HUES48 (cell line): ENCODE measurements around the gene ATP5F1E.
A peak's percentile ranks its signal among the peaks of the same experiment; 100 is the strongest.
"Not testable (repeated sequence)": the region's sequence is repeated elsewhere in the genome, so short reads cannot be mapped to it uniquely, and the experiment has no call there.

ENCODE experiments used
- H3K27ac ChIP-seq: one replicate; pipeline ENCODE4 v1.7.0; 2013; ENCODE audit warnings: low read depth, low read length, inconsistent platforms
- H3K27me3 ChIP-seq: 2 replicates; pipeline ENCODE4 v1.6.1; 2013; ENCODE audit warnings: mild to moderate bottlenecking, low read length; ENCODE audit not compliant: control insufficient read depth, insufficient read depth
- H3K36me3 ChIP-seq: 2 replicates; pipeline ENCODE4 v1.6.1; 2013; ENCODE audit warnings: low read length; ENCODE audit not compliant: control insufficient read depth, insufficient read depth
- H3K4me1 ChIP-seq: 2 replicates; pipeline ENCODE4 v1.6.1; 2013; ENCODE audit warnings: mild to moderate bottlenecking, low read length; ENCODE audit not compliant: control insufficient read depth, insufficient read depth
- H3K4me3 ChIP-seq: 2 replicates; pipeline ENCODE4 v1.5.1; 2013; ENCODE audit warnings: mild to moderate bottlenecking, low read depth, low read length
- H3K9ac ChIP-seq: 2 replicates; pipeline ENCODE4 v1.6.1; 2013; ENCODE audit warnings: mild to moderate bottlenecking, low read depth, low read length, moderate library complexity
- H3K9me3 ChIP-seq: 2 replicates; pipeline ENCODE4 v1.6.1; 2013; ENCODE audit warnings: low read length; ENCODE audit not compliant: control insufficient read depth, insufficient read depth

Gene ATP5F1E

DNA sequence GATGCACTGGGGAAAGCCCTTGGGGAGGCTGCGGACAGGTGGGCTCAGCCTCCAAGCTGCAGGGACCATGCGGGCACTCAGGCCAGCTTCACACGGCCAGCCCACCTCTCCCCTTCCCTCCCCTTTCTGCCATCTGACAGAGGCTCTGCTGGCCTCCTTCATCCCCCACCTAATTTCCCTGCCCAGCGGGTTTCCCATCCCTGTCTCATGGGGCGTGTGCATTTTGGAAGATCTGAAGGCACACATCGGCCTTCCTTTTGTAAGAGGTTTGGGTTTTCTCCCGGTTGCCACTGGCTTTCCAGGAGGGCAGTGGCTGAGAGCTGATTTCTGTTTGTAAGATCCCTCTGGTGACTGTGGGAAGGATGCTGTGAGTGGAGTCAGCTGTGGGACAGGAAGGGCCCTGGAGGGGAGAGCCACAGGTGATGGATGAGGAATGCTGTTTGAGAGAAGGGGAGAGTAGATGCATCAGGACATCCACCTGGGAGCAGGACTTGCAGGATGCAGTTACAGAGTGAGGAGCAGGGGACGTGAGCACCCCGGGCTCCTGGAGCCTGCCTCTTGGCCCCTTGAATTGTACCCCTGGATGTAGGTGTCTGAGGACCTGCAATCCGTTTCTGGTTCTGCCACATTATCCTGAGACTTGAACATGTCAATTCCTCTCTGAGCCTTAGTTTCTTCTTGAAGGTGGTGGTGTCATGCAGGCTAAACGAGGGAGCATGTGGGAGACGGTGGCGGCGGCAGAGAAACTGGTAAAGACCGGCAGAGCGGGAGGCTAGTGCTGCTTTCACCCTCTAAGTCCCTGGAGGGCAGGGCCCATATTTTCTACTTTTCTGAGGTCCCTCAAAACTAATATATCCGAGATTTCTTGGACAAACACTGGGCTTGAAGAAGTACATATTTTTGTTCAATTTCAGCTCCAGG is 18.8 kb downstream of the ATP5F1E start:
- Histone ChIP-seq H3K9ac (no peak overlapping the region), H3K4me3 (no peak overlapping the region), H3K27ac (no peak overlapping the region), H3K27me3 (peaks cover 11% of the 10 kb centered on the region), H3K4me1 (peaks cover 6% of the 10 kb centered on the region; the same call in 1 of the 2 replicates), H3K36me3 (no peaks in the 10 kb centered on the region), H3K9me3 (no peaks in the 10 kb centered on the region)

DNA sequence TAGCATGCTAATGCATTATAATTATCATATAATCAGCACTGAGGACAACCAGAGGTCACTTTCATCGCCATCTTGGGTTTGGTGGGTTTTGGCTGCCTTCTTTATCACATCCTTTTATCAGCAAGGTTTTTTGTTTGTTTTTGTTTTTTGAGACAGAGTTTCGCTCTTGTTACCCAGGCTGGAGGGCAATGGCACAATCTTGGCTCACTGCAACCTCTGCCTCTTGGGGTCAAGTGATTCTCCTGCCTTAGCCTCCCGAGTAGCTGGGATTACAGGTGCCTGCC is 20.3 kb downstream of the ATP5F1E start:
- H3K9ac ChIP-seq, H3K4me3 ChIP-seq, H3K36me3 ChIP-seq, H3K9me3 ChIP-seq, H3K27ac ChIP-seq: not testable (repeated sequence)
- Histone ChIP-seq H3K4me1 (peaks cover 11% of the 10 kb centered on the region; the same call in 1 of the 2 replicates), H3K27me3 (peaks cover 20% of the 10 kb centered on the region)

DNA sequence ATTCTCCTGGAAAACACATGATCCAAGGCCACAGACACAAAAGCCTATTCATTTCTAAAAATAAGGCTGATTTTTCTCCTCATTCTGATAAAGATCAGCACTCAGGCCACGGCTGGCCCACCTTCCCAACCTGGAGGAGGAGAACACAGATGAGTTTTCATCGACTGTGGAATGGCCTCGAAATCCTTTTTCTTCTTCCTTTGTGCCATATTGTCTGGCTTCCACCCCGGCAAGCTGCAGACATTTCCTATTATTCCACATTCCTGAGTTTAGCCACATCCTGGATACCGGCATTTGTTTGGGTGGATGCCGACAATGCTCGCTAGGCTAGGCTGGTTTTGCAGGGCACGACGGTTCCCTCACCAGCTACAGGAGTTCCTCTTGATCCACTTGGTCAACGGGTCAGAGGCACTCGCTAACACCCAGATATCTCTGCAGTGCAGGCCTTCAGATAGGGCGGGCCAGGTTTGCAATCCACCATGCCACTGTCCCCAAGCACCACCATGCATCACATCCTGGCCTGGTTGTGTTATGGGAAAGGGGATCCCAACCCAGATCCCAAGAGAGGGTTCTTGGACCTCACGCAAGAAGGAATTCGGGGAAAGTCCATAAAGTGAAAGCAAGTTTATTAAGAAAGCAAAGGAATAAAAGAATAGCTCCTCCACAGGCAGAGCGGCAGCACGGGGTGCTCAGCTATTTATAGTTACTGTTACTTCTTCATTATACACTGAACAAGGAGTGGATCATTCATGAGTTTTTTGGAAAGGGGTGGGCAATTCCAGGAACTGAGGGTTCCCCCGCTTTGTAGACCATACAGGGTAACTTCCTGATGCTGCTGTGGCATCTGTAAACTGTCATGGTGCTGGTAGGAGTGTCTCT is 20.9 kb downstream of the ATP5F1E start:
- H3K9me3 ChIP-seq = no peaks in the 10 kb centered on the region
- no peak overlapping the region for H3K27ac ChIP-seq
- no peak overlapping the region for H3K4me3 ChIP-seq
- H3K9ac ChIP-seq = no peak overlapping the region
- H3K27me3 ChIP-seq = peaks cover 20% of the 10 kb centered on the region
- H3K4me1 ChIP-seq = peaks cover 16% of the 10 kb centered on the region
- H3K36me3 ChIP-seq = no peaks in the 10 kb centered on the region

DNA sequence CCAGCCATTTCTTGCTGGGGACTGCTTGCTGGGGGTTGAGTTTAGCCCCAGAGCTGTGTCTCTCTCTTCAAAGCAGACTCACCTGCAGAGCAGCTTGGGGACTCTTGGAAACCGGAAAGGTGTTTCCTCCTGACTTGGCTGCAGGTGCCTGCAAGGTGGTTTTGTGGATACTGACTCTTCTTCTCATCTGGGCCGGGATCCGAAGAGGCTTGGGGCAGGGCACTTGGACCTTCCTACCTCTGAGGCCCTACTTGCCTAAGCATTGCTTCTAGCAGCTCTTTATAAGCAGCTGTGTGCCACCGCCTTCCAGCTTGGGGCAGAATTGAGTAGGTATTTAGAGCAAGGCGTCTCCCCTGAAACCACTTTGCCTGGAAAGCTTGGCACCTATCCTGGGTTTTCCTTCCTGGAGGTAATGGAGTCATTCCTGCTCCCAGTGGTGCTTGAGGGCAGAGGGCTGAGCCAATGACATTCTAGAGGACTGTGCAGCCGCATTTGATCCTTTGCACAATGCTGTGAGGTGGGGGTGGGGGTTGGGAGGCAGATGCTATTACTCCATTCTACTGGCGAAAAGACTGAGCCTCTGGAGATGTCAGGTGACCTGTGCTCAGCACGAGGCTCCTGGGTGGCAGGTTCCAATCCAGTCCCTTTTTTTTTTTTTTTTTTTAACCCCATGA is 21.7 kb downstream of the ATP5F1E start:
- no peak overlapping the region for H3K27ac ChIP-seq
- peaks cover 17% of the 10 kb centered on the region for H3K4me1 ChIP-seq
- H3K36me3 ChIP-seq = no peaks in the 10 kb centered on the region
- H3K27me3 ChIP-seq = peaks cover 20% of the 10 kb centered on the region
- H3K9me3 ChIP-seq = no peaks in the 10 kb centered on the region
- no peak overlapping the region for H3K4me3 ChIP-seq
- H3K9ac ChIP-seq = no peak overlapping the region

DNA sequence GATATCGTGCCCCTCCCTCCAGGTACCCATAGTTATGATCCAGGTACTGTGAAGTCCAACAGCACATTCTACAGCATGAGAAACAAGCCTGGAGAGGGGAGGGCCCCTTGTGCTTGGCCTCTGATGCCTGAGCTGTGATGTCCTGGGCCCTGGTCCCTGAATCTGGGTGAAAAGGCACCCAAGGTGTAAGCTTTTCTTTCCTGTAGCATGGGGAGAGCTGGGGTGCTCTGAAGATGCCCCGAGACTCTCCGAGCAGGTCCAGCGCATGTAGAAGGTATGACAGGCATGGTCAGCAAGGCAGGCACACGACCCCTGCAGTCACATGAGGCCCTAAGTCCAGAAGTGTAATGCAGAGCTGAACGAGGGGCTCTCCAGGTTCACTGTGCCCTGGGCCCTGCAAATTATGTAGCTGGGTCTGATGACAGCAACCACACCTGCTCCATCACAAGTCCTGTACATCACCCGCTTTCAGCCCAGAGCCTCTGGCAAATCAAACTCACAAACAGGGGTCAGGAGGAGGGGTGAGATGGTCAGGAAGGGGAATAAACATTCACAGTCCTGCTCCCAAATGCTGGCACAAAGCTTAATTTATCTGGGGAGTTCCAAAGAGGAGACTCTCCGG is 23.3 kb downstream of the ATP5F1E start:
- Histone ChIP-seq H3K9ac (no peak overlapping the region), H3K27me3 (peaks cover 20% of the 10 kb centered on the region), H3K4me3 (no peak overlapping the region), H3K36me3 (no peaks in the 10 kb centered on the region), H3K27ac (no peak overlapping the region), H3K9me3 (no peaks in the 10 kb centered on the region), H3K4me1 (peaks cover 17% of the 10 kb centered on the region)

DNA sequence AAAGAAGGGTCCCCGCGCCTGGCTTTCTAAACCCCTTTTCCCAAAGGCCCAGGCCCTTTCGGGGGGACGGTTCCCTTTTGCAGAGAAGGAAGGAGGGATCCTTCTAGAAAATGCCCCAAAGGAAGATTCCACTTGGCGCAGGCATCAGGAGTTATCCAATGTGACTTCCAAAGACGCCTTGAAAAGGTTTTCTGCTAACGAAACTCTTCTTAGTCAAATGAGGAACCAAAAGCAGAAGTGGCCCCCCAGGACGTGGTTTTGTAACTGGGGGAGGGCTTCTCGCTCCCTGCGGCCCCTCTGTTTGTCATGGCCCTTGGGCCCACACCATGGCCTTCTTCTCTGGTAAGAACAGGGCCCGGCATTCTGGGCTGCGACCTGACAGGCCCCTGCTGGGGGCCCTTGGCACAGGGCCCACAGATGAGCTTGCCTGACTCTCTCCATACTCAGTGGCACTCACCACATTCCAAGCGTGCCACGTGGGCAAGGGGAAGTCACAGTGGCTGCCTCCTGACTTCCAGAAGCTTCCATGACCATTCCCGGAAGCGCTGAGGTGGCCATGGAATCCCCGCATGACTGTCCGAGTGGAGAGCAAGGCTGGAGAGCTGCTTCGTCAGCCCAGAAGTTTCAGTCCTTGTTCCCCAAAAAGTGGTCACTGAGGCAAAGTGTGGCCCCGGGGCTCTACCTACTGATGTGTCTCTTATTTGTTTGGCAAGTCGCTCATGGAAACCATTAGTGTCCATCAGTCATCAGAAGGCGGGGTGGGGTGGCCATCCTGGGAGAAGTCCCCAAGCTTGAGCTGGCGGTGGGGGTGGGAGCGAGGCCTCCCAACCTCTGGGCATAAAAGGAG is 24.2 kb downstream of the ATP5F1E start:
- Histone ChIP-seq H3K27ac (no peak overlapping the region), H3K4me3 (peak overlapping the region; percentile 70; the same call in 1 of the 2 replicates), H3K9ac (no peak overlapping the region), H3K4me1 (peaks cover 17% of the 10 kb centered on the region), H3K36me3 (no peaks in the 10 kb centered on the region), H3K9me3 (no peaks in the 10 kb centered on the region), H3K27me3 (peaks cover 20% of the 10 kb centered on the region)

DNA sequence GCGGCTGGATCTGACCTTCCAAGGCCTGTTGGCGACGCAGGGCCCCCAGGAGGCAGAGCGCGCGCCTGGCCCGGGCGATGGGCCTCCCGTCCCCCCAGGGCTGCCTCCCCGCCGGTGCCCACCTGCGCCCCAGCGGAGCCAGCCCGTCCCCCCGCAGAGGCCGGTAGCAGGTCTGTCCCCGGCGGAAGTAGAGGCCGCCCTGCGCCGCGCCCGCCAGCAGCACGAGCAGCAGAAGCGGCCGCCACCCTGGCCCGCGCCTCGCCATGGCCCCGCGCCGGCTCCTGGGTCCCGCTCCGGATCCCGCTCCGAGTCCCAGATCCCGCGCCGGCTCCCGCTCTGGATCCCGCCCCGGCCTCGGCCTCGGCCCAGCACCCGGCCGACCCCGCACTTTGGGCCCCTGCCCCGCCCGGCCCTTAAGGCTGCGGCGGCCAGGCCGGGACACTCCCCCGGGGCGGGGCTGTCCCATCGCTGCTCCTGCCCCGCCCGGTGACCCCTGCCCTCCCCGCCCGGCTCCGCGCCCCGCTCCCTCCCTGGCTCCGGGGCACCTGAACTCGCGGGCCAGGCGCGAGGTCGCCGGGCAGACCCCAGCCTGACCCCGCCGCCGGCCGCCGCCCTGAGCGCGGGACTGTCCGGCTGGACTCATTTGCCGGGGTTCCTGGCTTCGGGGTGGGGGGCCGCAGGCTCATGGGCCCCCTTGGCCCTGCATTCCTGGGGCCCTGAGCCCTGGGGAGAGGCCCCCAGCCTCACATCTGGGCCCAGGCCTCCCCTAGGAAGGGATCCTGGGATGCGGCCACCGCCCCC is 25.1 kb downstream of the ATP5F1E start, which contains the start of gene CTSZ:
Gene CTSZ, minus strand, starts transcription at position 391 of the 801 bp plus-strand sequence. Its CDS starts 126 bp downstream, at position 265.
- H3K9me3 ChIP-seq = no peaks in the 10 kb centered on the region
- peak within 1 kb of the TSS; percentile 70 for H3K4me3 ChIP-seq
- no peak within 1 kb of the TSS for H3K27ac ChIP-seq
- H3K4me1 ChIP-seq = peaks cover 17% of the 10 kb centered on the region
- H3K9ac ChIP-seq = peak within 1 kb of the TSS; percentile 42
- no peaks in the 10 kb centered on the region for H3K36me3 ChIP-seq
- H3K27me3 ChIP-seq = peaks cover 20% of the 10 kb centered on the region

DNA sequence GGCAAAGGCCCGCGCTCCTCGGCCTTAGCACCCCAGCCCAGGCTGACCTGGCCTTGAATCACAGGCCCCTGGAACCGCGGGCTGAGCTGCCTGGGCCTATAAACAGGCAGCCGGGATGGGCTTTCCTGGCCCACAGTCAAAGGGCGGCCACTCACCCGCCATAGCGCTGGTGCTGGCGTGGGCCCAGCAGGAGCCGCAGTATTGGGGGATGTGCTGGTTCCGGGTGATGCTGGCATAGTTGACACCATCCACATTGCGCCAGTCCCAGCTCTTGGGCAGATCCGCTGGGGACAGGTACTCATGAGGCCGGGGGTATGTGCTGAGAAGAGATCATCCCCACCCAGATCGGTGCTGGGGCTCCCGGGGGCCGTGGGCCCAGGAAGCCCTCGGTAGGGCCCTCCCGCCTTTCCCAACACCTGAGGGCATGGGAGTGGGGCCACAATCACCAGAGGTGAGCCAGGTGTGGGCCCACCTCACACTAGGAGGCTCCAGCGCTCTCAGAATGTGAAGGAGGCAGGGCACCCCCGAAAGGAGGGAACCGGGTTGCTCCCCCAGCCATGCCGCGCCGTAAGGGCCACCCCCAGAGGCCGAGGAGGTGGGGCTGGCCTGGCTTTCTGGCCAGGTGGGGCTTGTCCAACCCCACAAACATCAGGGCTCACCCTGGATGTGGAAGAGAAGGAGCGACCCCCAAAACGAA is 25.8 kb downstream of the ATP5F1E start:
- H3K9ac ChIP-seq = peak overlapping the region; percentile 42
- peak overlapping the region; percentile 70 for H3K4me3 ChIP-seq
- no peaks in the 10 kb centered on the region for H3K9me3 ChIP-seq
- H3K27me3 ChIP-seq = peaks cover 20% of the 10 kb centered on the region
- H3K27ac ChIP-seq = no peak overlapping the region
- H3K4me1 ChIP-seq = peaks cover 16% of the 10 kb centered on the region
- H3K36me3 ChIP-seq = 0 out of 2 replicates have a peak, but pooled peaks cover 3% of the 10 kb centered on the region

DNA sequence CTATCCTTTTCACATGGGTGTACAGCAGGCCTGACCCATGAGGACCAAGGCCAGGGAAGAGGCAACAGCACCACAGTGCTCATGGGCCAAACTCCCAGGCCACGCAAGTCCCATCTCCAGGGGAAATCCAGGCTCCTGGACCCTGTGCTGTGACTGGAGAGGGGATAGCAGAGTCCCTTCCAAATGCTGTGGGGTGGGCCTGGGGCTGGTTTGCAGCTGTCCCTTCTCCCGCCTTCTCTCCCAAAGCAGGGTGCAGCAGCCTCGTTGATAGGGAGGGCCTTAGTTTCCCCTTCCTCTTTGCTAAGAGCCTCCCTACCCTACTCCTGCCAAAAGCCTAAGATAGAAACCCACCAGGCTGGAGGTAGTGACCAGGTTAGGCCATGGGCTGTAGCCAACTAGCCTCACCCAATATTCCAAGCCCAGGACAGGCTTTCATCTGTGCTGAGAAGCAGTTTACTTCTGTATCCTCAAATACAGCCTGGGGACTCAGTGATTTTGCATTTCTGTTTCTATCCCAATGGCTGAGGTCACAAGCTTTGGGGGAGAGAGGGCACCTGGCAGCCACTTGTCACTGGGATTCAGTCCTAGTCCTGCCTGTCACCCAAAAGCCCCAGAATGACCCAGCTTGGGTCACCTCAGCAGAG is 26.5 kb downstream of the ATP5F1E start:
- Histone ChIP-seq H3K27me3 (peaks cover 20% of the 10 kb centered on the region), H3K9me3 (no peaks in the 10 kb centered on the region), H3K36me3 (0 out of 2 replicates have a peak, but pooled peaks cover 4% of the 10 kb centered on the region), H3K4me3 (no peak overlapping the region), H3K27ac (no peak overlapping the region), H3K9ac (no peak overlapping the region), H3K4me1 (peaks cover 11% of the 10 kb centered on the region)
